Measurements from ENCODE around the gene HOXB1.

GRCh38 chr17:48542114-48542656 lies 11.4 kb upstream of the HOXB1 start:
- TF ChIP-seq EP300 (IDR thresholded peaks at IDR 0.05; ENCODE audit: borderline replicate concordance in 1 of 2, low read depth in 1 of 2, low read length in 1 of 2) (no peak), CTCF (IDR thresholded peaks at IDR 0.05) (no peak), USF1 (IDR thresholded peaks at IDR 0.05; ENCODE audit: borderline replicate concordance, low read depth) (no peak), TAF1 (IDR thresholded peaks at IDR 0.05; ENCODE audit: borderline replicate concordance, low read depth, low read length) (no peak), EZH2phosphoT487 (IDR thresholded peaks at IDR 0.05; ENCODE audit: borderline replicate concordance, low read depth) (no peak)

Data from SK-N-SH (cell line).